IMR-90 (cell line): ENCODE data around the gene CD274. TPM values are rescaled to one million over a fixed set of nuclear protein-coding genes. Genes with fewer than 3 reads are reported as not detected.
A peak's percentile ranks its signal among the peaks of the same experiment; 100 is the strongest.

Experiments used
- ATAC-seq: fragments of 200-7000 bp; cut with Tn5 transposase; 2 replicates; pipeline ENCODE4 v1.9.1; 2020; ENCODE audit warnings: low read depth, mild to moderate bottlenecking, moderate library complexity
- BruUV-seq: library from RNA; stranded (reverse); fragments of 400-500 nt; replicated peaks from 2 replicates; lab custom pipeline; 2021; lab: Mats Ljungman, UMichigan
- CTCF ChIA-PET: fragments of 300-600 bp; formaldehyde crosslinking; extraction: SDS; loops from one replicate; lab custom pipeline; 2021; ENCODE audit warnings: antibody characterized with exemption; lab: Yijun Ruan, JAX
- POLR2A ChIA-PET: fragments of 300-600 bp; sonication (Branson Sonifier 250); formaldehyde crosslinking; loops from one replicate; lab custom pipeline; 2022; ENCODE audit warnings: antibody characterized with exemption; ENCODE audit not compliant: unreplicated experiment; lab: Charles Lee
- DNase-seq: peaks from one replicate; pipeline ENCODE4 v3.0.0; 2013
- H2AFZ ChIP-seq: replicated peaks from 2 replicates; pipeline ENCODE3; 2013; ENCODE audit warnings: low read length, mild to moderate bottlenecking; ENCODE audit not compliant: poor library complexity
- H2AK5ac ChIP-seq: 2 replicates; pipeline ENCODE4 v1.6.1; 2013; ENCODE audit warnings: low read depth, low read length, inconsistent platforms
- H2AK9ac ChIP-seq: replicated peaks from 2 replicates; pipeline ENCODE3; 2013; ENCODE audit warnings: mild to moderate bottlenecking, low read depth, low read length, moderate library complexity; ENCODE audit not compliant: poor library complexity
- H2BK120ac ChIP-seq: 2 replicates; pipeline ENCODE4 v1.6.1; 2013; ENCODE audit warnings: low read depth, low read length, inconsistent platforms
- H2BK15ac ChIP-seq: 3 replicates; pipeline ENCODE4 v1.6.1; 2013; ENCODE audit warnings: low read depth, low read length, inconsistent platforms
- H2BK20ac ChIP-seq: 2 replicates; pipeline ENCODE4 v1.6.1; 2013; ENCODE audit warnings: low read depth, mild to moderate bottlenecking, inconsistent platforms, low read length, moderate library complexity
- H2BK5ac ChIP-seq: 2 replicates; pipeline ENCODE4 v1.6.1; 2013; ENCODE audit warnings: mild to moderate bottlenecking, low read depth, low read length, inconsistent platforms; ENCODE audit not compliant: poor library complexity, severe bottlenecking
- H3K14ac ChIP-seq: replicated peaks from 2 replicates; pipeline ENCODE4 v1.6.1; 2013; ENCODE audit warnings: low read depth, low read length, inconsistent platforms
- H3K18ac ChIP-seq: 2 replicates; pipeline ENCODE4 v1.6.1; 2013; ENCODE audit warnings: low read depth, low read length, control low read depth
- H3K23ac ChIP-seq: 2 replicates; pipeline ENCODE4 v1.6.1; 2013; ENCODE audit warnings: low read depth, low read length, inconsistent platforms
- H3K27ac ChIP-seq: 2 replicates; pipeline ENCODE4 v1.5.1; 2013; ENCODE audit warnings: mild to moderate bottlenecking, control low read depth, low read length; ENCODE audit not compliant: insufficient read depth
- H3K27me3 ChIP-seq: 2 replicates; pipeline ENCODE4 v1.6.1; 2013; ENCODE audit warnings: low read length; ENCODE audit not compliant: control insufficient read depth, insufficient read depth
- H3K36me3 ChIP-seq: 2 replicates; pipeline ENCODE4 v1.6.1; 2013; ENCODE audit warnings: low read length, mixed read lengths; ENCODE audit not compliant: control insufficient read depth, insufficient read depth
- H3K4ac ChIP-seq: 2 replicates; pipeline ENCODE4 v1.6.1; 2013; ENCODE audit warnings: low read depth, low read length, inconsistent platforms
- H3K4me1 ChIP-seq: 2 replicates; pipeline ENCODE4 v1.6.1; 2013; ENCODE audit warnings: low read length, mixed read lengths; ENCODE audit not compliant: control insufficient read depth, insufficient read depth
- H3K4me2 ChIP-seq: 2 replicates; pipeline ENCODE4 v1.6.1; 2013; ENCODE audit warnings: low read depth, mild to moderate bottlenecking, control low read depth, low read length, moderate library complexity
- H3K4me3 ChIP-seq: 2 replicates; pipeline ENCODE4 v1.5.1; 2013; ENCODE audit warnings: low read depth, mild to moderate bottlenecking, control low read depth, low read length, moderate library complexity; ENCODE audit not compliant: insufficient read depth
- H3K56ac ChIP-seq: 2 replicates; pipeline ENCODE4 v1.6.1; 2013; ENCODE audit warnings: low read length, inconsistent platforms; ENCODE audit not compliant: insufficient read depth; ENCODE audit errors: extremely low read depth
- H3K79me1 ChIP-seq, 2 experiments: 2 replicates each; pipeline ENCODE4 v1.6.1; 2013; ENCODE audit warnings: low read length in 2 of 2, inconsistent platforms in 1 of 2, low read depth in 1 of 2
- H3K9ac ChIP-seq: 2 replicates; pipeline ENCODE4 v1.6.1; 2013; ENCODE audit warnings: low read depth, low read length, control low read depth
- H3K9me1 ChIP-seq: 2 replicates; pipeline ENCODE4 v1.6.1; 2013; ENCODE audit warnings: low read length, inconsistent platforms; ENCODE audit not compliant: insufficient read depth
- H3K9me3 ChIP-seq: 2 replicates; pipeline ENCODE4 v1.6.1; 2013; ENCODE audit warnings: low read length; ENCODE audit not compliant: control insufficient read depth, insufficient read depth
- H4K20me1 ChIP-seq: 2 replicates; pipeline ENCODE4 v1.6.1; 2013; ENCODE audit warnings: low read length, inconsistent platforms; ENCODE audit not compliant: insufficient read depth
- H4K5ac ChIP-seq: 2 replicates; pipeline ENCODE4 v1.6.1; 2013; ENCODE audit warnings: mild to moderate bottlenecking, low read depth, low read length, control low read depth
- H4K8ac ChIP-seq, 2 experiments: 2 replicates each; pipeline ENCODE4 v1.6.1; 2013; ENCODE audit warnings: low read depth in 2 of 2, low read length in 2 of 2, control low read depth in 1 of 2, inconsistent platforms in 1 of 2
- H4K91ac ChIP-seq: 2 replicates; pipeline ENCODE4 v1.6.1; 2013; ENCODE audit warnings: low read depth, low read length, inconsistent platforms; ENCODE audit not compliant: insufficient read depth
- BHLHE40 ChIP-seq: fragments of 150-350 bp; IDR thresholded peaks from 2 replicates; pipeline ENCODE4 v1.6.1; 2016; ENCODE audit warnings: mild to moderate bottlenecking, low read depth, low read length
- CEBPB ChIP-seq: IDR thresholded peaks from 2 replicates; pipeline ENCODE4 v1.6.1; 2012; ENCODE audit warnings: low read depth, low read length, improper control_type of control experiment
- CHD1 ChIP-seq: IDR thresholded peaks from 2 replicates; pipeline ENCODE4 v1.6.1; 2012; ENCODE audit warnings: low read depth, low read length, improper control_type of control experiment
- ELK1 ChIP-seq: fragments of 150-350 bp; IDR thresholded peaks from 2 replicates; pipeline ENCODE4 v1.6.1; 2016; ENCODE audit warnings: low read depth, mild to moderate bottlenecking, low read length, moderate library complexity, borderline replicate concordance
- MAFK ChIP-seq: IDR thresholded peaks from 2 replicates; pipeline ENCODE4 v1.6.1; 2012; ENCODE audit warnings: low read depth, low read length, improper control_type of control experiment
- MAZ ChIP-seq: IDR thresholded peaks from 2 replicates; pipeline ENCODE4 v1.6.1; 2012; ENCODE audit warnings: low read depth, mild to moderate bottlenecking, low read length, improper control_type of control experiment, moderate library complexity, borderline replicate concordance
- RCOR1 ChIP-seq: IDR thresholded peaks from 2 replicates; pipeline ENCODE4 v1.6.1; 2012; ENCODE audit warnings: mild to moderate bottlenecking, low read length, improper control_type of control experiment; ENCODE audit not compliant: insufficient replicate concordance
- RFX5 ChIP-seq: IDR thresholded peaks from 2 replicates; pipeline ENCODE4 v1.8.0; 2012; ENCODE audit warnings: low read depth, mild to moderate bottlenecking, low read length, moderate library complexity
- SMC3 ChIP-seq: fragments of 150-350 bp; IDR thresholded peaks from 2 replicates; pipeline ENCODE4 v1.6.1; 2016; ENCODE audit warnings: low read depth, mild to moderate bottlenecking, antibody characterized with exemption, low read length, moderate library complexity
- WGBS, 2 experiments: methylation state at CpG; one replicate each; pipeline versions ENCODE4 v1.1.5 to v1.1.7; 2013; ENCODE audit warnings: missing lambda C conversion rate in 2 of 2; ENCODE audit not compliant: insufficient read length in 1 of 2; ENCODE audit errors: extremely low coverage in 2 of 2; 5-methylcytosine and 5-hydroxymethylcytosine counted together
- dilution Hi-C: fragments of 300-500 bp; cut with HindIII; formaldehyde crosslinking; loops from one replicate; pipeline ENCODE4 v1.14.3; 2018; ENCODE audit warnings: low sequenced_read_pairs; ENCODE audit not compliant: unreplicated experiment
- in situ Hi-C: fragments of 300-500 bp; cut with MboI; formaldehyde crosslinking; loops from 3 replicates; pipeline ENCODE4 v1.14.3; 2019; ENCODE audit warnings: low sequenced_read_pairs, inconsistent platforms, mixed read lengths
- intact Hi-C: fragments of 100-400 bp; cut with micrococcal nuclease; formaldehyde crosslinking; loops from 2 replicates; pipeline ENCODE4 v1.10.0; 2022
- polyA plus RNA-seq, 3 experiments: library from polyadenylated mRNA; depleted of rRNA; stranded (reverse); fragments of >200 nt; gene quantifications; 2 replicates each; pipeline ENCODE4 v1.2.3, GENCODE V29; 2012; ENCODE audit warnings: low replicate concordance in 1 of 3
- total RNA-seq: library from RNA; depleted of rRNA; stranded (reverse); fragments of >200 nt; gene quantifications from 2 replicates; pipeline ENCODE4 v1.2.3, GENCODE V29; 2012
- TF ChIP-seq, protein P1 (sequence below): fragments of 150-350 bp; IDR thresholded peaks from 2 replicates; pipeline ENCODE4 v1.6.1; 2017; ENCODE audit warnings: mild to moderate bottlenecking, antibody characterized with exemption, low read length, low read depth
- TF ChIP-seq, protein P2 (sequence below): conservative IDR thresholded peaks from 2 replicates; pipeline ENCODE4 v1.5.1; 2012; ENCODE audit warnings: mild to moderate bottlenecking, low read depth, low read length, improper control_type of control experiment

Gene CD274
- total and polyA plus RNA-seq, 2 of the 4 experiments (the other 2 are of a cell fraction): 17.4 to 19.4 TPM

GRCh38 chr9:5468850-5469249, 18.5 kb downstream of the CD274 start:
- Histone ChIP-seq H3K9me3 (no peaks in the 10 kb centered on the region), H2BK120ac (no peak overlapping the region), H4K91ac (no peak overlapping the region), H3K36me3 (peaks cover 16% of the 10 kb centered on the region), H2AK9ac (no peak overlapping the region), H2BK15ac (no peak overlapping the region), H3K4me3 (no peak overlapping the region), H2BK20ac (no peak overlapping the region), H3K27me3 (no peaks in the 10 kb centered on the region), H3K4ac (no peak overlapping the region), H4K20me1 (no peaks in the 10 kb centered on the region), H4K5ac (no peak overlapping the region), H3K23ac (no peak overlapping the region), H3K56ac (no peak overlapping the region), H3K27ac (no peak overlapping the region), H3K14ac (no peak overlapping the region), H2BK5ac (no peak overlapping the region), H2AK5ac (no peak overlapping the region), H3K4me2 (no peak overlapping the region), H3K4me1 (no peaks in the 10 kb centered on the region), H3K9ac (no peak overlapping the region), H3K79me1 (peaks cover 3 to 15% of the 10 kb centered on the region in 2 experiments; a peak in 3 of 4 replicates), H3K18ac (no peak overlapping the region), H4K8ac (no peak overlapping the region), H3K9me1 (peaks cover 12% of the 10 kb centered on the region), H2AFZ (no peak overlapping the region)
- BruUV-seq: TSS peak; percentile 53
- DNase-seq: peak; percentile 68
- peak; percentile 68 for ATAC-seq
- intact Hi-C loops (loop anchor here (1.0 kb wide), 1 partner anchor 10 kb away; no protein-coding TSS in a partner anchor), dilution Hi-C loops (no loop called here), in situ Hi-C loops (loop anchor here (25.0 kb wide), 1 partner anchor 243 kb away; no protein-coding TSS in a partner anchor)
- no CpG with 5 or more reads among the region's 5 CpGs for whole genome bisulfite sequencing, 2 experiments
- no peak for TF ChIP-seq CEBPB
- no peak for TF ChIP-seq ELK1
- no peak for TF ChIP-seq SMC3
- TF ChIP-seq RCOR1: no peak
- TF ChIP-seq, protein P1, sequence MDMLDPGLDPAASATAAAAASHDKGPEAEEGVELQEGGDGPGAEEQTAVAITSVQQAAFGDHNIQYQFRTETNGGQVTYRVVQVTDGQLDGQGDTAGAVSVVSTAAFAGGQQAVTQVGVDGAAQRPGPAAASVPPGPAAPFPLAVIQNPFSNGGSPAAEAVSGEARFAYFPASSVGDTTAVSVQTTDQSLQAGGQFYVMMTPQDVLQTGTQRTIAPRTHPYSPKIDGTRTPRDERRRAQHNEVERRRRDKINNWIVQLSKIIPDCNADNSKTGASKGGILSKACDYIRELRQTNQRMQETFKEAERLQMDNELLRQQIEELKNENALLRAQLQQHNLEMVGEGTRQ: no peak
- no peak for TF ChIP-seq MAZ
- TF ChIP-seq, protein P2, sequence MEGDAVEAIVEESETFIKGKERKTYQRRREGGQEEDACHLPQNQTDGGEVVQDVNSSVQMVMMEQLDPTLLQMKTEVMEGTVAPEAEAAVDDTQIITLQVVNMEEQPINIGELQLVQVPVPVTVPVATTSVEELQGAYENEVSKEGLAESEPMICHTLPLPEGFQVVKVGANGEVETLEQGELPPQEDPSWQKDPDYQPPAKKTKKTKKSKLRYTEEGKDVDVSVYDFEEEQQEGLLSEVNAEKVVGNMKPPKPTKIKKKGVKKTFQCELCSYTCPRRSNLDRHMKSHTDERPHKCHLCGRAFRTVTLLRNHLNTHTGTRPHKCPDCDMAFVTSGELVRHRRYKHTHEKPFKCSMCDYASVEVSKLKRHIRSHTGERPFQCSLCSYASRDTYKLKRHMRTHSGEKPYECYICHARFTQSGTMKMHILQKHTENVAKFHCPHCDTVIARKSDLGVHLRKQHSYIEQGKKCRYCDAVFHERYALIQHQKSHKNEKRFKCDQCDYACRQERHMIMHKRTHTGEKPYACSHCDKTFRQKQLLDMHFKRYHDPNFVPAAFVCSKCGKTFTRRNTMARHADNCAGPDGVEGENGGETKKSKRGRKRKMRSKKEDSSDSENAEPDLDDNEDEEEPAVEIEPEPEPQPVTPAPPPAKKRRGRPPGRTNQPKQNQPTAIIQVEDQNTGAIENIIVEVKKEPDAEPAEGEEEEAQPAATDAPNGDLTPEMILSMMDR: no peak
- TF ChIP-seq MAFK: no peak
- no peak for TF ChIP-seq CHD1
- TF ChIP-seq BHLHE40: no peak
- no peak for TF ChIP-seq RFX5
- ChIA-PET POLR2A (no interaction called here), CTCF (no interaction called here)
